ENCODE measurements around the gene PARP6. TPM values are rescaled to one million over a fixed set of nuclear protein-coding genes. Genes with fewer than 3 reads are reported as not detected.

Gene PARP6
- total and polyA plus RNA-seq, 3 experiments from 2014 or later: 30.0 to 63.9 (median 59.4) TPM

DNA sequence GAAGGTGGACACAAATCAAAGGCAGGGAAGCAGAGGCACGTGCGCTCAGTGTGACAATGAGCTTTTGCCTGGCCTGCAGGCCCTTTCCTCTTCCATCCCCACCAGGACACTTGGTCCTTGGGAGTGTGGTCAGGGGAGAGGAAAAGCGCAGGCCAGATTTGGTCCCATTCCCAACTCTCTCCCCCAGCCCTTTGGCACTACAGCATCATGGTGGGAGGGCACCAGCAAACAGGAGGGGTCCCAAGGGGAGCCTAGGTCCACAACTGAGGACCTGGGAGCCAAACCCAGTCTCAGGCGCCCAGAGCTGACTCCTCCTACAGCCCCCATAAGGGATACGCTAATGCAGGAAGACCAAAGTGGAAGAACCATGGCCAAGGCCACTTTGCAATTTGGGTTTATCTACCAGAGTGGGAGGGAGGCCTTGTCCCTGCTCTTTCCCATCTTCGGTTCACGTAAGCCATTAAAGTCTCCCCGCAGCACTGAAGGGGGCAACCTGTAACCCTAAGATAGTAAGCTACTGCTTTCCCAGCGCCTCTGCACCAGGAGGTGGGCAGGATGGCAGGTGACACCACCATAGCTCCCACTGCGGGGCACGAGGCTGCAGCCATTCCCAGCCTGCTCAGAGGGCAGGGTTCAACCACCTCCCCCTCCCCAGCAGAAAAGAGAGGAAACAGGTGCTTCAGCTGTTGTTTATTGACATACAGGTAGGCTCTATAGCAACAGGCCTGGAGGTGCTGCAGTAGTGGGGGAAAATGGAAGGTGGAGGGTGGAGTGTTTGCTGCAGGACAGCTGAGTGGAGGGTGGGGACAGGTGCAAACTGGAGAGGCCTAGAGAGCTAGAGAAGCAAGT, 73.8 kb downstream of the PARP6 start:
- Histone ChIP-seq H3K36me3 (ENCODE audit: insufficient read depth, low read length) (peaks cover 38% of the 10 kb centered on the region), H3K27me3 (ENCODE audit: insufficient read depth, low read length, poor library complexity, severe bottlenecking) (peaks cover 8% of the 10 kb centered on the region), H3K4me3 (ENCODE audit: low read length) (no peak overlapping the region), H3K9me3 (ENCODE audit: low read length) (no peaks in the 10 kb centered on the region), H3K4me1 (ENCODE audit: insufficient read depth, low read length) (no peaks in the 10 kb centered on the region), H3K27ac (ENCODE audit: low read depth, low read length) (no peak overlapping the region)
- ChIA-PET CTCF (interaction anchor here (1.5 to 5.1 kb wide), 7 partner anchors 9 to 90 kb away, joined by 4 to 51 read pairs (median 9); partner anchors contain the start of gene PKM), POLR2A (interaction anchor here (1.7 kb wide), 1 partner anchor 28 kb away, joined by 4 read pairs; no protein-coding TSS in a partner anchor)
- Mint-ChIP-seq H3K27ac (peak overlapping the region in 1 of 8 donors; percentile 76), H3K27me3 (peaks cover 20 to 25% of the 10 kb centered on the region in 2 donors), H3K36me3 (peaks cover 0 to 56% (median 8%) of the 10 kb centered on the region in 3 donors), H3K4me3 (peak overlapping the region in 3 of 7 donors; percentile 13 to 61 (median 41)), H3K9me3 (no peaks in the 10 kb centered on the region), H3K4me1 (peaks cover 0 to 17% (median 5%) of the 10 kb centered on the region in 3 donors)
- no peak for DNase-seq

DNA sequence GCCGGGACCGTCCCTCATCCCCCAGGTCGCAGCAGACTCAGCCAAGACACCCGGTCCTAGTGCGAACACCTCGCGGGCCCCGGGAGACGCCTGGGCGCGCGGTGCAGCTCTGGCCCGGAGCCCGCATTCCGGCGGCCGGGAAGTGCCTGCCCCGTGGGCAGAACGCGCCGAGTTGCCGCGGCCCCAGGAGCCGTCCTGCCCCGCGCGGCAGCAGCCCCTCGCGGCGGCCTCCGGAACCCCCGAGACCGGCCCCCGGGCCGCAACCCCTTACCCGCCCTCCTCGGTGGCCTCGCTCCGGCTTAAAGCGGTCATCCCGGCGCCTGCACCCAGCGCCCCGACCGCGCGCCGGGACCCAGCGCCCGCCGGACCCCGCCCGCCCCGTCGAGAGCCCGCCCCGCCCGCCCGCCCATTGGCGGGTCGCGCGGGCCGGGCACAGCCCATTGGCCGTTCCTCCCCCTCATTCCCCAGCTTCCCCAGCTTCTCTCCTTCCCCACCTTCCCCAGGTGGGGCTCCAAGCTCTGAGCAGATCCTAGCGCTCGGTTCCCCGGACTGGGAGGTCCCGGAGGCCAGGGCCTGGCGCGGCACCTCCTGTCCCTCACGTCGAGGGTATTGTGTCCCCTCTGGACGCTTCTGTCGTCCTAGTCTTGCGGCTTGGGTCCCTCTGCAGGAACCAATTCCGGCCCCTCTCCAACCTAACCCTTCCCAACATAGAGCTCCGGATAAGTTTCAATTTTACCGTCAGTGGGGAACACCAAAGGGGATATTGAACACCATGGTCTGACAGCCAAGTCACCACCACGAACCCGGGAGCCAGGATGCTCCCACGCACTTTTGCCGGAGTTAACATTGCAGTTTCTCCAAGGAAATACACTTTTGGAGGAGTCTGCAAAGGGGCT, 74.6 kb downstream of the PARP6 start, which contains the start of gene GRAMD2A:
GRAMD2A (minus strand) TSS at position 328 of the 896 bp plus-strand sequence.
- peaks cover 8% of the 10 kb centered on the region for H3K27me3 ChIP-seq (ENCODE audit: insufficient read depth, low read length, poor library complexity, severe bottlenecking)
- ChIA-PET CTCF (interaction anchor here (2.1 to 5.1 kb wide), 4 partner anchors 24 to 88 kb away, joined by 4 to 51 read pairs (median 18); partner anchors contain the start of gene PKM), POLR2A (interaction anchor here (1.7 kb wide), 1 partner anchor 29 kb away, joined by 4 read pairs; no protein-coding TSS in a partner anchor)
- peaks cover 0 to 47% (median 5%) of the 10 kb centered on the region in 3 donors for H3K36me3 Mint-ChIP-seq
- H3K4me1 Mint-ChIP-seq: peaks cover 0 to 17% (median 5%) of the 10 kb centered on the region in 3 donors
- no peaks in the 10 kb centered on the region for H3K9me3 Mint-ChIP-seq
- peak within 1 kb of the TSS in 5 of 7 donors; percentile 55 to 82 (median 67) for H3K4me3 Mint-ChIP-seq
- no peak for DNase-seq
- H3K9me3 ChIP-seq (ENCODE audit: low read length): no peaks in the 10 kb centered on the region
- H3K36me3 ChIP-seq (ENCODE audit: insufficient read depth, low read length): peaks cover 29% of the 10 kb centered on the region
- H3K27me3 Mint-ChIP-seq: peaks cover 18 to 25% of the 10 kb centered on the region in 2 donors
- no peak within 1 kb of the TSS for H3K27ac ChIP-seq (ENCODE audit: low read depth, low read length)
- H3K4me1 ChIP-seq (ENCODE audit: insufficient read depth, low read length): no peaks in the 10 kb centered on the region
- H3K27ac Mint-ChIP-seq: peak within 1 kb of the TSS in 1 of 8 donors; percentile 76
- H3K4me3 ChIP-seq (ENCODE audit: low read length): no peak within 1 kb of the TSS

DNA sequence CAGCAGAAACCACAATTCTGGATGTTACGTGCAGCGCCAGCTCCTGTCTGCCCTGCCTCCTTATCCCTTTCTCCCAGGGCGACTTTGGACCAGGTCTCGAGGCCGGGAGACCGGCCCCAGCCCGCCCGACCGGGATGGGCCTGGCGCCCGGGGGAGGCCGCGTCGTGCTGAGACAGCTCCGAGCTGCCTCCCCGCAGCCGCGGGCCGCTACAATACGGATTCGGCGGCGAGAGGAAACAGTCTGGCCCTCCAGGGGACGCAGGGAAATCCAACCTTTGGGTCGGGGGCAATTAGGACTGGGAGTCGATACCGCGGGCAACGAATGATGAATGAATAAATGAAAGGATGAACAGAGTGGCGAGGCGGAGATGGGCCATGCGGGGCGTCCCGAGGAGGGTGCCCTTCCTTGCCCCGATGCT, 75.3 kb downstream of the PARP6 start:
- Histone ChIP-seq H3K4me1 (ENCODE audit: insufficient read depth, low read length) (no peaks in the 10 kb centered on the region), H3K9me3 (ENCODE audit: low read length) (no peaks in the 10 kb centered on the region), H3K27me3 (ENCODE audit: insufficient read depth, low read length, poor library complexity, severe bottlenecking) (peaks cover 8% of the 10 kb centered on the region), H3K36me3 (ENCODE audit: insufficient read depth, low read length) (peaks cover 24% of the 10 kb centered on the region), H3K27ac (ENCODE audit: low read depth, low read length) (no peak overlapping the region), H3K4me3 (ENCODE audit: low read length) (no peak overlapping the region)
- DNase-seq: no peak
- Mint-ChIP-seq H3K9me3 (no peaks in the 10 kb centered on the region), H3K4me3 (peak overlapping the region in 5 of 7 donors; percentile 43 to 82 (median 67)), H3K27ac (no peak overlapping the region), H3K36me3 (peaks cover 0 to 41% (median 5%) of the 10 kb centered on the region in 3 donors), H3K4me1 (peaks cover 0 to 17% (median 5%) of the 10 kb centered on the region in 3 donors), H3K27me3 (peaks cover 20 to 30% of the 10 kb centered on the region in 2 donors)
- ChIA-PET POLR2A (no interaction called here), CTCF (interaction anchor here (2.1 to 5.0 kb wide), 2 partner anchors 32 to 77 kb away, joined by 4 to 51 read pairs; partner anchors contain the start of gene PKM)

DNA sequence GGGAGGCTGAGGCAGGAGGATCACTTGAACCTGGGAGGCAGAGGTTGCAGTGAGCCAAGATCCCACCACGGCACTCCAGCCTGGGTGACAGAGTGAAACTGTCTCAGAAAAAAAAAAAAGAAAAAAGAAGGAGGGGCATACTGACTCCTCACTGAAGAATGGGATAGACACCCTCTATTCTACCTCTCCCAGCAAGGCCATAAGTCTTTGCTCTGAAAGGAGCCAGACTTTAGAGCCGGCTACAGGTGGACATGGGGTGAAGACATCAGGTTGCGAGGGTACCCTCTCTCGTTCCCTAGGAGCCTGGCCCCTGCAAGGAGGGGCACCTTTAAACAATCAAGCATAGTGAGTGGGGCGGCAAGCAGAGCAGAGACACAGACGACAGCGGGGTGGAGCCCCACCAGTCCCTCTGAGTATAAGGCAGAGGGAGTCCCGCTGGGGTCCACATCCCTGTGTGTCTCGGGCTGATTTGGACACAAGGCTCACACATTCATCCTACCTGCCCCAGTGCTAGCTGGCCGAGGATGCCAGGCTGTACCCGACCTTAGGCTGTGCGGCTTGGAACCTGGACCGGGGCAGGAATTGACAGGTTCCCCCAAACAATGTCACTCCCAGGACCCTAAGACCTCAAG, 75.8 kb downstream of the PARP6 start:
- H3K36me3 Mint-ChIP-seq: peaks cover 0 to 35% (median 5%) of the 10 kb centered on the region in 3 donors
- peaks cover 20 to 32% of the 10 kb centered on the region in 2 donors for H3K27me3 Mint-ChIP-seq
- Histone ChIP-seq H3K4me3 (ENCODE audit: low read length) (no peak overlapping the region), H3K36me3 (ENCODE audit: insufficient read depth, low read length) (peaks cover 20% of the 10 kb centered on the region), H3K4me1 (ENCODE audit: insufficient read depth, low read length) (no peaks in the 10 kb centered on the region), H3K27me3 (ENCODE audit: insufficient read depth, low read length, poor library complexity, severe bottlenecking) (peaks cover 8% of the 10 kb centered on the region), H3K27ac (ENCODE audit: low read depth, low read length) (no peak overlapping the region), H3K9me3 (ENCODE audit: low read length) (no peaks in the 10 kb centered on the region)
- ChIA-PET POLR2A (no interaction called here), CTCF (interaction anchor here (2.1 kb wide), 1 partner anchor 77 kb away, joined by 4 read pairs; no protein-coding TSS in a partner anchor)
- no peak for DNase-seq
- peak overlapping the region in 3 of 7 donors; percentile 34 to 82 (median 34) for H3K4me3 Mint-ChIP-seq
- H3K4me1 Mint-ChIP-seq: peaks cover 0 to 17% (median 5%) of the 10 kb centered on the region in 3 donors
- no peak overlapping the region for H3K27ac Mint-ChIP-seq
- H3K9me3 Mint-ChIP-seq: no peaks in the 10 kb centered on the region

DNA sequence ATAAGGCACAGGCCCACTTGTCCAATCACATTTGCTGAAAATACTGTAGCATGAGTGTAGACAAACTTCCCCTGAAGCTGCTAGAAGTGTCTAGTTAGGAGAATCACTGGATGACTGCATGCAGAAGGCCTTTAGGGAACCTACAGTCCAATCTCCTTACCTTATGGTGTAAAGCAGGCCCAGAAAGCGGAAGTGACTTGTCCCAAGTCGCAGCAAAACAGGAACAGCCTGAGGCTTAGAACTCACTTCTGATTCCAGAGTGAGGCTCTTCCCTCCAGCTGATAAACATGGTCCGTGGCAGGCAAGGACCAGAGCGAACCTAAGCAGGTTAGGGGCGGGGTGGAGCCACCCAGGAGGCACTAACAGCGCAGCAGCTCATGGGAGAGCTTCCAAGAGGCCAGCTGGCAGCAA, 77.2 kb downstream of the PARP6 start:
- Histone ChIP-seq H3K4me3 (ENCODE audit: low read length) (no peak overlapping the region), H3K27me3 (ENCODE audit: insufficient read depth, low read length, poor library complexity, severe bottlenecking) (peaks cover 8% of the 10 kb centered on the region), H3K9me3 (ENCODE audit: low read length) (no peaks in the 10 kb centered on the region), H3K36me3 (ENCODE audit: insufficient read depth, low read length) (peaks cover 9% of the 10 kb centered on the region), H3K4me1 (ENCODE audit: insufficient read depth, low read length) (no peaks in the 10 kb centered on the region), H3K27ac (ENCODE audit: low read depth, low read length) (no peak overlapping the region)
- Mint-ChIP-seq H3K36me3 (peaks cover 0 to 21% (median 5%) of the 10 kb centered on the region in 3 donors), H3K4me3 (no peak overlapping the region), H3K4me1 (peaks cover 0 to 17% (median 5%) of the 10 kb centered on the region in 3 donors), H3K27me3 (peaks cover 22 to 34% of the 10 kb centered on the region in 2 donors), H3K27ac (no peak overlapping the region), H3K9me3 (no peaks in the 10 kb centered on the region)
- ChIA-PET CTCF (interaction anchor here (1.1 kb wide), 1 partner anchor 111 kb away, joined by 3 read pairs; no protein-coding TSS in a partner anchor), POLR2A (no interaction called here)
- no peak for DNase-seq

DNA sequence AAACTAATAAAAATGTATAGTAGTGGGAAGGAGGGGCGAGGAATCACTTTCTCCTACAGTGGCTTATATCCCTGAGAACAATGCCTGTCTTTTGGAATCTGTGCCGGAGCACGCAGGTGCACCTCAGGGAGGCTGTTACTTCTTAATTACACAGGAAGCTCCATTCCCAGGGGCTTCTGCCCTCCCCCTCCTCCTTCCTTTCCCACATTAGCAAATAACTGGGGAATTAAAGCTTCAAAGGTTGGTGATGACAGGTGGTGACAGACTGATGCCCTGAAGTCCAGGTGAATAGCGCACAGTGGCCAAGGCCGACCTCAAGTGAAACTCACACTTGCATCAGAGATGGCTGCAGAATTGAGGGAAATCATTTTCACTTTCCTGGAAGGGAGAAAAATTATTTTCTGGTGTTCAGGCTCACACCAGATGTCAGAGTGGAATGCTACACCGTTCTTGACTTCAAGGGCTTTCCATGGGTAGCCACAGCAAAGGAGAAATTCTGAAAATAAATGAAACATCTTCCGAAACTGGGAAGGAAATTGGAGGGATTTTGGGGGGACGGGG, 78.4 kb downstream of the PARP6 start:
- no peak overlapping the region for H3K4me3 ChIP-seq (ENCODE audit: low read length)
- H3K27me3 Mint-ChIP-seq: peaks cover 22 to 40% of the 10 kb centered on the region in 2 donors
- DNase-seq: no peak
- no peaks in the 10 kb centered on the region for H3K9me3 ChIP-seq (ENCODE audit: low read length)
- H3K27ac Mint-ChIP-seq: no peak overlapping the region
- peaks cover 0 to 13% (median 5%) of the 10 kb centered on the region in 3 donors for H3K4me1 Mint-ChIP-seq
- H3K4me1 ChIP-seq (ENCODE audit: insufficient read depth, low read length): no peaks in the 10 kb centered on the region
- H3K36me3 Mint-ChIP-seq: peaks cover 0 to 9% (median 0%) of the 10 kb centered on the region in 3 donors
- no peaks in the 10 kb centered on the region for H3K9me3 Mint-ChIP-seq
- CTCF ChIA-PET: no interaction called here
- POLR2A ChIA-PET: no interaction called here
- no peak overlapping the region for H3K27ac ChIP-seq (ENCODE audit: low read depth, low read length)
- H3K4me3 Mint-ChIP-seq: no peak overlapping the region
- peaks cover 8% of the 10 kb centered on the region for H3K27me3 ChIP-seq (ENCODE audit: insufficient read depth, low read length, poor library complexity, severe bottlenecking)
- peaks cover 2% of the 10 kb centered on the region for H3K36me3 ChIP-seq (ENCODE audit: insufficient read depth, low read length)

DNA sequence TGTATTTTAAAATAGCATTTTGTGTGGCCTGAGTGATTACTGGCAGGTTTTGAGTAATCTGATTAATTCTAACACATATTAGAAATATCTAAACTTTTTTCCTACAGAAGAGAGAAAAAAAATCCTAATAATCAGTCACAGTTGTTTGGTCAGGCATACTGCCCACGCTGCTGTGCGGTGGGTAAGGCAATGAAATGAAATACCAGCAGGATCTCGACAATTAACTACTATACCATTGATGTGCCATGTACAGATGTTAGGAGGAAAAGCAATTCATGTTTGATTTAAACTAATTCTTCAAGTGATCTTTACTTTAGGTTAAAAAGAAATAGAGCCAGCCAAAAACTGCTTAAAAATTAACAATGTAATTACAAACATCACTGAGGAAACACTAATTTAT, 79.9 kb downstream of the PARP6 start:
- H3K27me3 ChIP-seq (ENCODE audit: insufficient read depth, low read length, poor library complexity, severe bottlenecking): peaks cover 8% of the 10 kb centered on the region
- H3K9me3 ChIP-seq (ENCODE audit: low read length): no peaks in the 10 kb centered on the region
- Mint-ChIP-seq H3K9me3 (no peaks in the 10 kb centered on the region), H3K4me3 (no peak overlapping the region), H3K36me3 (no peaks in the 10 kb centered on the region), H3K4me1 (peaks cover 0 to 9% (median 0%) of the 10 kb centered on the region in 3 donors), H3K27ac (no peak overlapping the region), H3K27me3 (peaks cover 19 to 36% of the 10 kb centered on the region in 2 donors)
- ChIA-PET CTCF (no interaction called here), POLR2A (no interaction called here)
- no peaks in the 10 kb centered on the region for H3K4me1 ChIP-seq (ENCODE audit: insufficient read depth, low read length)
- no peak overlapping the region for H3K27ac ChIP-seq (ENCODE audit: low read depth, low read length)
- H3K4me3 ChIP-seq (ENCODE audit: low read length): no peak overlapping the region
- H3K36me3 ChIP-seq (ENCODE audit: insufficient read depth, low read length): no peaks in the 10 kb centered on the region
- no peak for DNase-seq
